Measurements from ENCODE around the gene SPINT2. TPM values are rescaled to one million over a fixed set of nuclear protein-coding genes. Genes with fewer than 3 reads are reported as not detected.

SPINT2 gene
- total and polyA plus RNA-seq, 2 of the 13 experiments (the other 11 are each of a cell fraction or from before 2014, with no cell fraction given), result 0.31 to 0.77 TPM

DNA sequence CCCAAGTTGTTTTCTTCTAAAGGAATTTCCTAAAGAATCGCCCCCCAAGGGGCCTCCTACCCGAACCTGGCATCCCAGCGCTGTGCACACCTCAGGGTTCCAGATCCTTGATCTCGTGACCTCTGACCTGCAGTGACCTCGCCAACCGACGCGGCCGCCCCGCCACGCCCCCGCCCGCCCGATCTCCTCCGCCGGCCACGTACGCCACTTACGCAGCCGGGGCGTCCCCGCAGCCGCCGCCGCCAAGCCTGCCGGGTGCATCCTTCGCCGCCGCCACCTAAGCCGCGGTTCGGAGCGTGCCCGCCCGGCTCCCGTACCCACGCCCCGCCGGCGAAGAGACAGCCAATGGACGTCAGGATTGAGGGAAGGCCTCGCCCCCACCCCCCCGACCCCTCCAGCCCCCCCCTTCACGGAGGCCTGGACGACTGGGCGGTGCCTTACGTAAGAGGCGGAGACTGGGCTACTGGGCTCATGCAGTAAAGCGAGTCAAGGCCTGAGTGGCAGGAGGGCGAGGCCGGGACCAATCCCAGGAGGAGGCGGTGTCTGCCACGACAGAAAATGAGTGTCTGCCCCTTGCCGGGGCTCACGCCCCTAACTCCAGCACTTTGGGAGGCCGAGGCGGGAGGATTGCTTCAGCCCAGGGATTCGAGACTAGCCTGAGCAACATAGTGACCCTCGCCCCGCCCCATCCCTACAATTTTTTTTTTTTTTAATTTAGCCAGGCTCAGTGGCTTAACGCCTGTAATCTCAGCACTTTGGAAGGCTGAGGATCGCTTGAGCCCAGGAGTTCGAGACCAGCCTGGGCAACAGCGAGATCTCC is 51.5 kb downstream of the SPINT2 start, which contains the start of gene YIF1B (continued):
- TF ChIP-seq, protein P1, sequence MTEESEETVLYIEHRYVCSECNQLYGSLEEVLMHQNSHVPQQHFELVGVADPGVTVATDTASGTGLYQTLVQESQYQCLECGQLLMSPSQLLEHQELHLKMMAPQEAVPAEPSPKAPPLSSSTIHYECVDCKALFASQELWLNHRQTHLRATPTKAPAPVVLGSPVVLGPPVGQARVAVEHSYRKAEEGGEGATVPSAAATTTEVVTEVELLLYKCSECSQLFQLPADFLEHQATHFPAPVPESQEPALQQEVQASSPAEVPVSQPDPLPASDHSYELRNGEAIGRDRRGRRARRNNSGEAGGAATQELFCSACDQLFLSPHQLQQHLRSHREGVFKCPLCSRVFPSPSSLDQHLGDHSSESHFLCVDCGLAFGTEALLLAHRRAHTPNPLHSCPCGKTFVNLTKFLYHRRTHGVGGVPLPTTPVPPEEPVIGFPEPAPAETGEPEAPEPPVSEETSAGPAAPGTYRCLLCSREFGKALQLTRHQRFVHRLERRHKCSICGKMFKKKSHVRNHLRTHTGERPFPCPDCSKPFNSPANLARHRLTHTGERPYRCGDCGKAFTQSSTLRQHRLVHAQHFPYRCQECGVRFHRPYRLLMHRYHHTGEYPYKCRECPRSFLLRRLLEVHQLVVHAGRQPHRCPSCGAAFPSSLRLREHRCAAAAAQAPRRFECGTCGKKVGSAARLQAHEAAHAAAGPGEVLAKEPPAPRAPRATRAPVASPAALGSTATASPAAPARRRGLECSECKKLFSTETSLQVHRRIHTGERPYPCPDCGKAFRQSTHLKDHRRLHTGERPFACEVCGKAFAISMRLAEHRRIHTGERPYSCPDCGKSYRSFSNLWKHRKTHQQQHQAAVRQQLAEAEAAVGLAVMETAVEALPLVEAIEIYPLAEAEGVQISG (CRISPR knock-in tag; IDR thresholded peaks at IDR 0.05), result peak; percentile 52; the same call in 1 of the 2 replicates
- TF ChIP-seq, protein P2, sequence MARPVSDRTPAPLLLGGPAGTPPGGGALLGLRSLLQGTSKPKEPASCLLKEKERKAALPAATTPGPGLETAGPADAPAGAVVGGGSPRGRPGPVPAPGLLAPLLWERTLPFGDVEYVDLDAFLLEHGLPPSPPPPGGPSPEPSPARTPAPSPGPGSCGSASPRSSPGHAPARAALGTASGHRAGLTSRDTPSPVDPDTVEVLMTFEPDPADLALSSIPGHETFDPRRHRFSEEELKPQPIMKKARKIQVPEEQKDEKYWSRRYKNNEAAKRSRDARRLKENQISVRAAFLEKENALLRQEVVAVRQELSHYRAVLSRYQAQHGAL (CRISPR knock-in tag; IDR thresholded peaks at IDR 0.05; ENCODE audit: not compliant biosample characterization), result no peak
- no peak for TF ChIP-seq ZNF777 (CRISPR knock-in tag; IDR thresholded peaks at IDR 0.05)
- TF ChIP-seq ZSCAN22 (CRISPR knock-in tag; IDR thresholded peaks at IDR 0.05), result no peak
- no peak for TF ChIP-seq ZNF550 (CRISPR knock-in tag; IDR thresholded peaks at IDR 0.05; ENCODE audit: borderline replicate concordance)
- no peak for TF ChIP-seq MBD4 (IDR thresholded peaks at IDR 0.05; ENCODE audit: borderline replicate concordance, low read length)
- TF ChIP-seq PRMT3 (CRISPR knock-in tag; IDR thresholded peaks at IDR 0.05; ENCODE audit: borderline replicate concordance, low read depth), result no peak
- no peak for TF ChIP-seq ZFP36 (IDR thresholded peaks at IDR 0.05; ENCODE audit: borderline replicate concordance, low read depth, low read length, partially characterized antibody)
- TF ChIP-seq CHD2 (IDR thresholded peaks at IDR 0.05; ENCODE audit: low read depth, low read length), result no peak
- TF ChIP-seq MAFG (CRISPR knock-in tag; IDR thresholded peaks at IDR 0.05), result no peak
- no peak for TF ChIP-seq ZNF713 (CRISPR knock-in tag; IDR thresholded peaks at IDR 0.05)
- TF ChIP-seq ZFYVE20 (CRISPR knock-in tag; IDR thresholded peaks at IDR 0.05; ENCODE audit: borderline replicate concordance, low read depth), result no peak
- no peak for TF ChIP-seq KLF11 (CRISPR knock-in tag; IDR thresholded peaks at IDR 0.05)
- no peak for TF ChIP-seq CAMTA2 (CRISPR knock-in tag; IDR thresholded peaks at IDR 0.05; ENCODE audit: borderline replicate concordance)
- no peak for TF ChIP-seq ZNF674 (CRISPR knock-in tag; IDR thresholded peaks at IDR 0.05; ENCODE audit: low read depth)
- TF ChIP-seq GLI4 (CRISPR knock-in tag; IDR thresholded peaks at IDR 0.05; ENCODE audit: borderline replicate concordance), result no peak
- no peak for TF ChIP-seq ZEB1 (IDR thresholded peaks at IDR 0.05; ENCODE audit: insufficient replicate concordance, low read depth)
- no peak for TF ChIP-seq ZNF776 (CRISPR knock-in tag; IDR thresholded peaks at IDR 0.05)
- no peak for TF ChIP-seq ZNF20 (CRISPR knock-in tag; IDR thresholded peaks at IDR 0.05)
- TF ChIP-seq SCMH1 (CRISPR knock-in tag; IDR thresholded peaks at IDR 0.05; ENCODE audit: borderline replicate concordance), result no peak
- no peak for TF ChIP-seq CENPT (CRISPR knock-in tag; IDR thresholded peaks at IDR 0.05; ENCODE audit: low read depth)
- peak; percentile 68; the same call in 1 of the 2 replicates for TF ChIP-seq ZNF724P (CRISPR knock-in tag; IDR thresholded peaks at IDR 0.05; ENCODE audit: borderline replicate concordance)
- no peak for TF ChIP-seq REL (CRISPR knock-in tag; conservative IDR thresholded peaks at IDR 0.05)
- TF ChIP-seq PPARG (CRISPR knock-in tag; conservative IDR thresholded peaks at IDR 0.05), result no peak
- TF ChIP-seq SKI (IDR thresholded peaks at IDR 0.05; ENCODE audit: partially characterized antibody), result peak; percentile 18
- peak; percentile 46; the same call in 1 of the 2 replicates for TF ChIP-seq SRY (CRISPR knock-in tag; IDR thresholded peaks at IDR 0.05)
- TF ChIP-seq ZNF530 (CRISPR knock-in tag; IDR thresholded peaks at IDR 0.05; ENCODE audit: low read depth), result no peak
